ENCODE data around the gene ACHE.

ACHE gene

DNA sequence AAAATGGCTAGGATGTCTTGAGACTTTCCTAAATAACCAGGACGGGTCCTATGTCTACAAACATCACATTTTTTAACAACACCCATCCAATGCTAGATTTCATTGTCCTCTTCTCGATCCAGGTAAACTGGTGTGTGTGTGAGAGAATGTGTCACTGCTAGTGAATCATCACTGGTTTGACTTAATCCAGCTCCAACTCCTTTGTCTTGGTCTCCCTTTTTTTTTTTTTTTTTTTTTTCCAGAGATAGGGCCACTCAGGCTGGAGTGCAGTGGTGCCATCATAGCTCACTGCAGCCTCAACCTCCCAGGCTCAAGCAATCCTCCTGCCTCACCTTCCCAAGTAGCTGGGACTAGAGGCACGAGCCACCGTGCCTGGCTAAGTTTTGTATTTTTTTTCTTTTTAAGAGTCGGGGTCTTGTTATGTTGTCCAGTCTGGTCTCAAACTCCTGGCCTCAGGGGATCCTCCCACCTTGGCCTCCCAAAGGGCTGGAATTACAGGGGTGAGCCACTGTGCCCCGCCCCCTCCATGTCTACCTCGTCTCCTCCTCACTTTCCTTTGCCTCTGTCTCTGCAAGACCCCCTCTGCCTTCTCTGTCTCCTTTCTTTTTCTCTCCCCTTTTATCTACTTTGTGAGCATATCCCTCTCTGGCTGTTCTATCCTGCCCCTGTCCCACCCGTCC is 4.0 kb downstream of the ACHE start:
- H3K4me3 ChIP-seq (ENCODE audit: low read length) = peak overlapping the region; percentile 57
- DNase-seq (ENCODE audit: low read depth) = peak; percentile 89
- TF ChIP-seq, protein P1, sequence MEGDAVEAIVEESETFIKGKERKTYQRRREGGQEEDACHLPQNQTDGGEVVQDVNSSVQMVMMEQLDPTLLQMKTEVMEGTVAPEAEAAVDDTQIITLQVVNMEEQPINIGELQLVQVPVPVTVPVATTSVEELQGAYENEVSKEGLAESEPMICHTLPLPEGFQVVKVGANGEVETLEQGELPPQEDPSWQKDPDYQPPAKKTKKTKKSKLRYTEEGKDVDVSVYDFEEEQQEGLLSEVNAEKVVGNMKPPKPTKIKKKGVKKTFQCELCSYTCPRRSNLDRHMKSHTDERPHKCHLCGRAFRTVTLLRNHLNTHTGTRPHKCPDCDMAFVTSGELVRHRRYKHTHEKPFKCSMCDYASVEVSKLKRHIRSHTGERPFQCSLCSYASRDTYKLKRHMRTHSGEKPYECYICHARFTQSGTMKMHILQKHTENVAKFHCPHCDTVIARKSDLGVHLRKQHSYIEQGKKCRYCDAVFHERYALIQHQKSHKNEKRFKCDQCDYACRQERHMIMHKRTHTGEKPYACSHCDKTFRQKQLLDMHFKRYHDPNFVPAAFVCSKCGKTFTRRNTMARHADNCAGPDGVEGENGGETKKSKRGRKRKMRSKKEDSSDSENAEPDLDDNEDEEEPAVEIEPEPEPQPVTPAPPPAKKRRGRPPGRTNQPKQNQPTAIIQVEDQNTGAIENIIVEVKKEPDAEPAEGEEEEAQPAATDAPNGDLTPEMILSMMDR (IDR thresholded peaks at IDR 0.05; ENCODE audit: insufficient read depth, low read depth, low read length, missing control alignments) = no peak

DNA sequence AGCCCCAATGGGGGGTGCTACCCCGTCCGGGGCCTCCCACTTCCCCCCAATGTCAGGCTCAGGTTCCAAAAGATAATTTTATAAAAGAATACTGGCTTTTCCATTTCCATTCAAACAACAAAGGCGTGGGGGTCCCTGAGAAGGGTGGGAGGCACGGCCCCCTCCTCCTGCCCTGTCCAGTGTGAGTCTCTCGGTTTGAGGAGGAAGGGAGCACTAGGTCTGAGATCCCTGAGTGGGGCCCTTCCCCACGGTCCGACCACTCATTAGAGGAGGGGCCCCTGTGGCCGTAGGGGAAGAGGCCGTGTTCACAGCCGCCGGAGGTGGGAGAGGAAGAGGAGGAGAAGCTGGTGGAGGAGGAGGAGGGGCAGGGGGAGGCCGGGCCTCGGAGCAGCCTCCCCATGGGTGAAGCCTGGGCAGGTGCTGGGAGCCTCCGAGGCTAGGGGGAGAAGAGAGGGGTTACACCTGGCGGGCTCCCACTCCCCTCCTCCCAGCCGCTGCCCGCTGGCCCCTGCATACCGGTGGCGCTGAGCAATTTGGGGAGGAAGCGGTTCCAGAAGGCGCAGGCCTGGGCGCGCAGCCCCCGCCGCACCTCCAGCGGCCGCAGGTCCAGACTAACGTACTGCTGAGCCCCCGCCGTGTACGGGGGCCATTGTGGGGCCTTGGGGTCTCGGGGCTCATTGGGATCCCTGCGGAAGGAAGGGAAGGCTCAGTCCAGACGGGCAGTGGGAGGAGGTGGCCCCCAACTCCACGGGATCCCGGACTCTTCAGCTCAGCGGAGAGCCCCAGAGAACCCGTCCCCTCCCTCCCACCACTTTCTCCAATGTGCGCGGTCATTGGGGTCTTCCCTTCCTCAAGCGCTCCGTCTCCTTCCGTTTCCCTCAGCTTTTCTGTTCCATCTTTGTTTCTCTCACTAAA is 4.8 kb downstream of the ACHE start:
- TF ChIP-seq, protein P1 (IDR thresholded peaks at IDR 0.05; ENCODE audit: insufficient read depth, low read depth, low read length, missing control alignments) = no peak
- peak overlapping the region; percentile 57 for H3K4me3 ChIP-seq (ENCODE audit: low read length)
- DNase-seq (ENCODE audit: low read depth) = peak; percentile 23

DNA sequence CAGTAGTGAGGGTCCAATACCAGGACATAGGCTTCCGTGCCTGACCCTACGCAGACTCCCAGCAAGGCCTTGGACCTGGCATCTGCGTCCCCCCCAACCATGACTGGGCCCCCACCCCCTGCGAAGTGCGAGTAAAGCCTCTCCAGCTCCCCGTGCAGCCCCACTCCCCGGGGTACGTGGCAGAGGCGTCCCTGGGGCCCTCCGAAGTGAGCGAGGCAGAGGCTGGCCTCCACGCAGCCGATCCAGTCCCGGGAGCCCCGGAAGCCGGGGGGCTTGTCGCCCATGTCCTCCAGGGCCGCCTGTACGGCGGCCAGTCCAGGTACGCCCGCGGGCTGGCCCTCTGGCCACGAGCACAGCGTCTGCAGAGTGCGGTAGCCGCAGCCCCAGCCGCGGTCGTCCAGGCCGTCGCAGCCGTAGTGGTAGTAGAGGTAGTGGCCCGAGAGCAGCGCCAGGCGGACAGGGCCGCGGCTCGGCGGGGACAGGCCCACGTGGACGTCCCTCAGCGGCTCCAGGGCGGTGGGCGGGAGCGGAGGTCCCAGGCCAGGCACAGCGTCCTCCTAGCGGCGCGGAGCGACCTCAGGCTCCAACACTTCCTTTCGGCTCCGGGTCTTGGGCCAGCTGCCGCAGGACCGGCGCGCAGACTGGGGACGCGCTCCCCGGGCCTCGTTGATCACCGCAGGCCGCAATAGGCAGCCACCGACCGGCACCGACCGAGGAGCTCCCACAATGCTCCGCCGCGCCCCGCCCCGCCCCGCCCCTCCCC is 6.5 kb downstream of the ACHE start, which contains the start of gene UFSP1:
Gene UFSP1 (minus strand): TSS at position 728 of the 763 bp plus-strand sequence. CDS start 444 bp downstream, at position 284.
- no peak for DNase-seq (ENCODE audit: low read depth)
- peak within 1 kb of the TSS; percentile 62 for H3K4me3 ChIP-seq (ENCODE audit: low read length)
- TF ChIP-seq, protein P1 (IDR thresholded peaks at IDR 0.05; ENCODE audit: insufficient read depth, low read depth, low read length, missing control alignments) = no peak

DNA sequence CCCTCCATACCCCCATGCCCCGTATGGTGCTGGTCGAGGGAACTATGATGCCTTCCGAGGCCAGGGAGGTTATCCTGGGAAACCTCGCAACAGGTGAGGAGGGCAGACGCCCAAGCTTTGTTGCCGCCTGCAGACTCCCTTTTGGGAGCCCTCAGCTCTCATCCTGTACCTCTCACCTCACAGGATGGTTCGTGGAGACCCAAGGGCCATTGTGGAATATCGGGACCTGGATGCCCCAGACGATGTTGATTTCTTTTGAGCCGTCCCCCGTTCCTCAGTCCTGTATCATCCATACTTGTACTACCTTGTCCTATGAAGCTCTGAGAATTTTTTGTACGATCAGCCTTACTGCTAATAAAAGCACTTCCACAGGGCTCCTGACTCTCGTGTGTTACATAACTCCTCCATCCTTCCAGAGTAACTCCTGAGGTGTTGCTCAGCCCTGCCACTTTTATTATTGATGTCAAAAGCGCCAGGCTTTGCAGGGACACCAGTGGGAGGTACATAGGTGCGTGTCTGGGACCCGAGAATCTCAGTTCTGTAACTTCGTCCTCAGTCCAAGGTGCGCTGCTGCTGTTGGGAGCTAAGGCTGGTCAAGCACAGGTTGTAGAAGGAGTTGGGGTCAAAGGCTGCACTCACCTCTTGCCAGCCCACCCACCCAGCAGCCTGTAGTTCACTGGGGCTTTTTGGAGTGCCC is 7.2 kb downstream of the ACHE start:
- peak overlapping the region; percentile 62 for H3K4me3 ChIP-seq (ENCODE audit: low read length)
- TF ChIP-seq, protein P1 (IDR thresholded peaks at IDR 0.05; ENCODE audit: insufficient read depth, low read depth, low read length, missing control alignments) = no peak
- peak; percentile 26 for DNase-seq (ENCODE audit: low read depth)

DNA sequence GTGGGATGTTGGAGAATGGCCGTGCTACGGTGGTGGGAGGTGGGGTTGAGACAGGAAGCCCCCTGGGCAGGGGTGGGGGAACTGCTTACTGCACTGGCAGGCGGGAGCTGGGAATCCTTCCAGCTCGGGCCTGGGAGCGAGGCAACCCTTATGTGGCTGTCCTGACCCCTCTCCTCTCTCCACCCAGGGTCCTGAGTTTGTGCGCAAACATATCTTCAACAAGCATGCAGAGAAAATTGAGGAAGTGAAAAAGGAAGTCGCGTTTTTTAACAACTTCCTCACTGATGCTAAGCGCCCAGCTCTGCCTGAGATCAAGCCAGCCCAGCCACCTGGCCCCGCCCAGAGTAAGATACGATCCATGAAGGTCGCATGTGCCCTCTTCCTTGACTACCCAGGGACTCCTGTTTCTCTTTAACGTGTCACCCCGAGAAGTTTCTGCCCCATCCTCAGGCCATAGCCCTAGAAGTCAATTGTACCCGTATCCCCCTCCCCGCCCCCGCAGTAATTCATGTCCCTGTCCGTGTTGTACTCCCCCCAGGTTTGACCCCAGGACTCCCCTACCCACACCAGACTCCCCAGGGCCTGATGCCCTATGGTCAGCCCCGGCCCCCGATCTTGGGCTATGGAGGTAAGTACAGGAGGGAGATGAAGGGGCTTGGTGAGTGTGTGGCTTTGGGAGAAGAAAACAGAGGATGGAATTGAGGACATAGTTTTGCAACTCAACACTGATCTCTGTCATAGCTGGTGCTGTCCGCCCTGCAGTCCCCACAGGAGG is 8.0 kb downstream of the ACHE start:
- DNase-seq (ENCODE audit: low read depth) = no peak
- no peak overlapping the region for H3K4me3 ChIP-seq (ENCODE audit: low read length)

More for the DNA sequence above, 8.0 kb downstream of the ACHE start:
- TF ChIP-seq, protein P1 (IDR thresholded peaks at IDR 0.05; ENCODE audit: insufficient read depth, low read depth, low read length, missing control alignments) = no peak
